Fibroblast of lung (primary cell): ENCODE data around the gene CETN3.

Source experiments
- CTCF ChIP-seq, 2 donors: IDR thresholded peaks in 1 of 2; conservative IDR thresholded peaks in 1 of 2; 1 replicate in 1 of 2; 2 replicates in 1 of 2; pipeline ENCODE4 v1.5.1; 2011 to 2012; ENCODE audit warnings: low read length in 2 of 2, control low read depth in 1 of 2, inconsistent platforms in 1 of 2, low read depth in 1 of 2, mild to moderate bottlenecking in 1 of 2
- EZH2 ChIP-seq: IDR thresholded peaks from 2 replicates; pipeline ENCODE4 v1.5.1; 2012; ENCODE audit warnings: low read length, control low read depth, mild to moderate bottlenecking; ENCODE audit errors: missing control alignments

GRCh38 chr5:90344689-90345088 is 64.9 kb downstream of the CETN3 start:
- TF ChIP-seq CTCF (conservative IDR thresholded peaks at IDR 0.05 in 1 of 2, IDR thresholded peaks at IDR 0.05 in 1 of 2; ENCODE audit: low read depth in 1 of 2, low read length in 2 of 2) (no peak), EZH2 (no peak)
